Colonic mucosa (tissue), 4 donors: ENCODE measurements around the gene NAA60. TPM values are rescaled to one million over a fixed set of nuclear protein-coding genes. Genes with fewer than 3 reads are reported as not detected.
"Not testable (repeated sequence)": the region's sequence is repeated elsewhere in the genome, so short reads cannot be mapped to it uniquely, and the experiment has no call there.

Source experiments
- DNase-seq: peaks from one replicate; pipeline ENCODE4 v3.0.0-alpha.2; 2020
- H3K27ac ChIP-seq: fragments of 200-600 bp; one replicate; pipeline ENCODE4 v1.8.0; 2021
- H3K27me3 ChIP-seq: fragments of 200-600 bp; one replicate; pipeline ENCODE4 v1.8.0; 2021
- H3K36me3 ChIP-seq: fragments of 200-600 bp; one replicate; pipeline ENCODE4 v1.8.0; 2021
- H3K4me1 ChIP-seq: fragments of 200-600 bp; one replicate; pipeline ENCODE4 v1.8.0; 2021; ENCODE audit warnings: mild to moderate bottlenecking
- H3K4me3 ChIP-seq: fragments of 200-600 bp; one replicate; pipeline ENCODE4 v1.8.0; 2021
- H3K9ac ChIP-seq, 2 donors: one replicate each; pipeline ENCODE4 v1.7.0; 2013; ENCODE audit warnings: control low read depth in 2 of 2, low read depth in 2 of 2, low read length in 2 of 2
- H3K9me3 ChIP-seq: fragments of 200-600 bp; one replicate; pipeline ENCODE4 v1.8.0; 2021
- intact Hi-C: fragments of 100-400 bp; cut with DNase I; formaldehyde crosslinking; loops from one replicate; pipeline ENCODE4 v1.14.1; 2022
- total RNA-seq, 2 donors: library from RNA; stranded (reverse); fragmentation: NEBNext Ultra II Directional in 1 of 2; extraction: Animal tissue kit (Norgen Biotek cat#: 25700) in 1 of 2; gene quantifications; one replicate each; pipeline ENCODE4 v1.2.1, GENCODE V29; 2021
- TF ChIP-seq, protein P1 (sequence below): fragments of 200-600 bp; IDR thresholded peaks from one replicate; pipeline ENCODE4 v1.8.0; 2022; ENCODE audit warnings: antibody characterized with exemption, mild to moderate bottlenecking
- donor health status: healthy.
- donor health status: DM: no; HTN: no; CAD: no.
- donor health status: DM: no; HTN: no; CAD: no.

The NAA60 gene
- total RNA-seq, 2 donors from 2014 or later: 56.8 to 68.6 TPM

GRCh38 chr16:3498988-3499387 lies 55.5 kb downstream of the NAA60 start:
- Histone ChIP-seq H3K9ac (no peak overlapping the region), H3K4me1 (no peaks in the 10 kb centered on the region), H3K9me3 (no peaks in the 10 kb centered on the region), H3K36me3 (no peaks in the 10 kb centered on the region), H3K27ac (no peak overlapping the region), H3K4me3 (no peak overlapping the region), H3K27me3 (no peaks in the 10 kb centered on the region)
- no peak for DNase-seq
- intact Hi-C loops: loop anchor here (5.0 to 10.0 kb wide), 2 partner anchors 54 to 97 kb away; partner anchors contain the start of genes NAA60, ZNF174, ZNF597 and ZSCAN32
- TF ChIP-seq, protein P1, sequence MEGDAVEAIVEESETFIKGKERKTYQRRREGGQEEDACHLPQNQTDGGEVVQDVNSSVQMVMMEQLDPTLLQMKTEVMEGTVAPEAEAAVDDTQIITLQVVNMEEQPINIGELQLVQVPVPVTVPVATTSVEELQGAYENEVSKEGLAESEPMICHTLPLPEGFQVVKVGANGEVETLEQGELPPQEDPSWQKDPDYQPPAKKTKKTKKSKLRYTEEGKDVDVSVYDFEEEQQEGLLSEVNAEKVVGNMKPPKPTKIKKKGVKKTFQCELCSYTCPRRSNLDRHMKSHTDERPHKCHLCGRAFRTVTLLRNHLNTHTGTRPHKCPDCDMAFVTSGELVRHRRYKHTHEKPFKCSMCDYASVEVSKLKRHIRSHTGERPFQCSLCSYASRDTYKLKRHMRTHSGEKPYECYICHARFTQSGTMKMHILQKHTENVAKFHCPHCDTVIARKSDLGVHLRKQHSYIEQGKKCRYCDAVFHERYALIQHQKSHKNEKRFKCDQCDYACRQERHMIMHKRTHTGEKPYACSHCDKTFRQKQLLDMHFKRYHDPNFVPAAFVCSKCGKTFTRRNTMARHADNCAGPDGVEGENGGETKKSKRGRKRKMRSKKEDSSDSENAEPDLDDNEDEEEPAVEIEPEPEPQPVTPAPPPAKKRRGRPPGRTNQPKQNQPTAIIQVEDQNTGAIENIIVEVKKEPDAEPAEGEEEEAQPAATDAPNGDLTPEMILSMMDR: no peak

- Histone ChIP-seq H3K9ac (peak overlapping the region; percentile 70 to 76), H3K27ac (peak overlapping the region; percentile 76), H3K4me3 (peak overlapping the region; percentile 82)
- not testable (repeated sequence) for H3K4me1 ChIP-seq, H3K36me3 ChIP-seq, H3K9me3 ChIP-seq, DNase-seq, H3K27me3 ChIP-seq
- intact Hi-C loops: loop anchor here (10.0 kb wide), 1 partner anchor 217 kb away; the partner anchor contains the start of gene ZNF263
Measured at GRCh38 chr16:3501412-3501761, 57.9 kb downstream of the NAA60 start.

GRCh38 chr16:3501783-3502400 lies 58.4 kb downstream of the NAA60 start:
- Histone ChIP-seq H3K4me1 (no peaks in the 10 kb centered on the region), H3K9ac (peak overlapping the region; percentile 56 to 70), H3K36me3 (no peaks in the 10 kb centered on the region), H3K27ac (no peak overlapping the region), H3K9me3 (no peaks in the 10 kb centered on the region), H3K27me3 (no peaks in the 10 kb centered on the region), H3K4me3 (peak overlapping the region; percentile 82)
- TF ChIP-seq, protein P1: no peak
- intact Hi-C loops: loop anchor here (10.0 kb wide), 1 partner anchor 217 kb away; the partner anchor contains the start of gene ZNF263
- no peak for DNase-seq

- Histone ChIP-seq H3K27me3 (no peaks in the 10 kb centered on the region), H3K27ac (no peak overlapping the region), H3K4me3 (no peak overlapping the region), H3K9ac (no peak overlapping the region), H3K9me3 (no peaks in the 10 kb centered on the region), H3K4me1 (no peaks in the 10 kb centered on the region), H3K36me3 (no peaks in the 10 kb centered on the region)
- no peak for DNase-seq
- intact Hi-C loops: loop anchor here (10.0 kb wide), 1 partner anchor 219 kb away; the partner anchor contains the start of gene ZNF263
- TF ChIP-seq, protein P1: no peak
Measured at GRCh38 chr16:3503523-3503922, 60.0 kb downstream of the NAA60 start.

DNA sequence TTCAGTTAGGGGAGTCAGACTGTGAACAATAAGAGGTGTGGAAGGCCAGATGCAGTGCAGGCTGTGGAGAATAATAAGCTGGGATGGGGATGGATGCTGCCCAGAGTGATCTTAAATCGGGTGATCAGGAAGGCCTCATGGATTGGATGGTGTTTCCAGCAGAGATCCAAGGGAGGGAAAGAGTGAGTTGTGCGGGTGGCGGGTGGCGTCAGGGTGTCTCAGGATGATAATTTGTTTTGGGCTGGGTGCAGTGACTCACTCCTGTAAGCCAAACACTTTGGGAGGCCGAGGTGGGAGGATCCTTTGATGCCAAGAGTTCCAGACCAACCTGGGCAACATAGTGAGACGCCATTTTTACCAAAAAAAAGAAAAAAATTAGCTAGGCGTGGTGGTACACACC lies 65.3 kb downstream of the NAA60 start:
- Histone ChIP-seq H3K4me3 (no peak overlapping the region), H3K27ac (no peak overlapping the region), H3K36me3 (no peaks in the 10 kb centered on the region), H3K27me3 (no peaks in the 10 kb centered on the region), H3K4me1 (no peaks in the 10 kb centered on the region), H3K9ac (no peak overlapping the region), H3K9me3 (no peaks in the 10 kb centered on the region)
- no peak for DNase-seq
- TF ChIP-seq, protein P1: no peak
- intact Hi-C loops: loop anchor here (10.0 kb wide), 1 partner anchor 224 kb away; the partner anchor contains the start of gene ZNF263

DNA sequence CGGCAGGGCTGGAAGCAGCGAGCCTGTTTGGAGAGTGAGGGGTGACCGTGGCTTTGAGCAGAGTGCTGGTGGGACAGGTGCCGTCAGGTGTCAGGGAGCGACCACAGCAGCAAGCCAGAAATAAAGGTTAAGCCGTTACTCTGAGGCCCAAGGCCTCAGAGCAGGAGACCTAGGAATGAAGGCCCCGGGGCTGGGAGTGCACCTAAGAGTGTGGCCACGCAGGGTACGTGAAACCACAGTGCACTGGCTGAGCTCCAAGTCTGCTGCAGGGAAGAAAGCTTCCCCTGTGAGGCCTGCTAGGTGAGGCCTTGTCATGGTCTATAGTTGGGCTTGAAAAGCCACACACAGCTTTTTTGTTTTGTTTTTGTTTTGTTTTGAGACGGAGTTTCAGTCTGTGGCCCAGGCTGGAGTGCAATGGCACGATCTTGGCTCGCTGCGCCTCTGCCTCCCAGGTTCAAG lies 66.0 kb downstream of the NAA60 start:
- DNase-seq: peak; percentile 22
- no peak overlapping the region for H3K27ac ChIP-seq
- no peaks in the 10 kb centered on the region for H3K4me1 ChIP-seq
- no peaks in the 10 kb centered on the region for H3K27me3 ChIP-seq
- no peaks in the 10 kb centered on the region for H3K9me3 ChIP-seq
- H3K9ac ChIP-seq: no peak overlapping the region
- H3K4me3 ChIP-seq: no peak overlapping the region
- H3K36me3 ChIP-seq: no peaks in the 10 kb centered on the region
- intact Hi-C loops: loop anchor here (10.0 kb wide), 1 partner anchor 225 kb away; the partner anchor contains the start of gene ZNF263
- TF ChIP-seq, protein P1: no peak
